IMR-90 (cell line): Measurements from ENCODE around the gene SPC25. TPM values are rescaled to one million over a fixed set of nuclear protein-coding genes. Genes with fewer than 3 reads are reported as not detected.

Experiments
- ATAC-seq: fragments of 200-7000 bp; cut with Tn5 transposase; 2 replicates; pipeline ENCODE4 v1.9.1; 2020; ENCODE audit warnings: low read depth, mild to moderate bottlenecking, moderate library complexity
- BruUV-seq: library from RNA; stranded (reverse); fragments of 400-500 nt; replicated peaks from 2 replicates; lab custom pipeline; 2021; lab: Mats Ljungman, UMichigan
- CTCF ChIA-PET: fragments of 300-600 bp; formaldehyde crosslinking; extraction: SDS; loops from one replicate; lab custom pipeline; 2021; ENCODE audit warnings: antibody characterized with exemption; lab: Yijun Ruan, JAX
- POLR2A ChIA-PET: fragments of 300-600 bp; sonication (Branson Sonifier 250); formaldehyde crosslinking; loops from one replicate; lab custom pipeline; 2022; ENCODE audit warnings: antibody characterized with exemption; ENCODE audit not compliant: unreplicated experiment; lab: Charles Lee
- DNase-seq: peaks from one replicate; pipeline ENCODE4 v3.0.0; 2013
- H2AFZ ChIP-seq: replicated peaks from 2 replicates; pipeline ENCODE3; 2013; ENCODE audit warnings: low read length, mild to moderate bottlenecking; ENCODE audit not compliant: poor library complexity
- H2AK5ac ChIP-seq: 2 replicates; pipeline ENCODE4 v1.6.1; 2013; ENCODE audit warnings: low read depth, low read length, inconsistent platforms
- H2AK9ac ChIP-seq: replicated peaks from 2 replicates; pipeline ENCODE3; 2013; ENCODE audit warnings: mild to moderate bottlenecking, low read depth, low read length, moderate library complexity; ENCODE audit not compliant: poor library complexity
- H2BK120ac ChIP-seq: 2 replicates; pipeline ENCODE4 v1.6.1; 2013; ENCODE audit warnings: low read depth, low read length, inconsistent platforms
- H2BK15ac ChIP-seq: 3 replicates; pipeline ENCODE4 v1.6.1; 2013; ENCODE audit warnings: low read depth, low read length, inconsistent platforms
- H2BK20ac ChIP-seq: 2 replicates; pipeline ENCODE4 v1.6.1; 2013; ENCODE audit warnings: low read depth, mild to moderate bottlenecking, inconsistent platforms, low read length, moderate library complexity
- H2BK5ac ChIP-seq: 2 replicates; pipeline ENCODE4 v1.6.1; 2013; ENCODE audit warnings: mild to moderate bottlenecking, low read depth, low read length, inconsistent platforms; ENCODE audit not compliant: poor library complexity, severe bottlenecking
- H3K14ac ChIP-seq: replicated peaks from 2 replicates; pipeline ENCODE4 v1.6.1; 2013; ENCODE audit warnings: low read depth, low read length, inconsistent platforms
- H3K18ac ChIP-seq: 2 replicates; pipeline ENCODE4 v1.6.1; 2013; ENCODE audit warnings: low read depth, low read length, control low read depth
- H3K23ac ChIP-seq: 2 replicates; pipeline ENCODE4 v1.6.1; 2013; ENCODE audit warnings: low read depth, low read length, inconsistent platforms
- H3K27ac ChIP-seq: 2 replicates; pipeline ENCODE4 v1.5.1; 2013; ENCODE audit warnings: mild to moderate bottlenecking, control low read depth, low read length; ENCODE audit not compliant: insufficient read depth
- H3K27me3 ChIP-seq: 2 replicates; pipeline ENCODE4 v1.6.1; 2013; ENCODE audit warnings: low read length; ENCODE audit not compliant: control insufficient read depth, insufficient read depth
- H3K36me3 ChIP-seq: 2 replicates; pipeline ENCODE4 v1.6.1; 2013; ENCODE audit warnings: low read length, mixed read lengths; ENCODE audit not compliant: control insufficient read depth, insufficient read depth
- H3K4ac ChIP-seq: 2 replicates; pipeline ENCODE4 v1.6.1; 2013; ENCODE audit warnings: low read depth, low read length, inconsistent platforms
- H3K4me1 ChIP-seq: 2 replicates; pipeline ENCODE4 v1.6.1; 2013; ENCODE audit warnings: low read length, mixed read lengths; ENCODE audit not compliant: control insufficient read depth, insufficient read depth
- H3K4me2 ChIP-seq: 2 replicates; pipeline ENCODE4 v1.6.1; 2013; ENCODE audit warnings: low read depth, mild to moderate bottlenecking, control low read depth, low read length, moderate library complexity
- H3K4me3 ChIP-seq: 2 replicates; pipeline ENCODE4 v1.5.1; 2013; ENCODE audit warnings: low read depth, mild to moderate bottlenecking, control low read depth, low read length, moderate library complexity; ENCODE audit not compliant: insufficient read depth
- H3K56ac ChIP-seq: 2 replicates; pipeline ENCODE4 v1.6.1; 2013; ENCODE audit warnings: low read length, inconsistent platforms; ENCODE audit not compliant: insufficient read depth; ENCODE audit errors: extremely low read depth
- H3K79me1 ChIP-seq, 2 experiments: 2 replicates each; pipeline ENCODE4 v1.6.1; 2013; ENCODE audit warnings: low read length in 2 of 2, inconsistent platforms in 1 of 2, low read depth in 1 of 2
- H3K9ac ChIP-seq: 2 replicates; pipeline ENCODE4 v1.6.1; 2013; ENCODE audit warnings: low read depth, low read length, control low read depth
- H3K9me1 ChIP-seq: 2 replicates; pipeline ENCODE4 v1.6.1; 2013; ENCODE audit warnings: low read length, inconsistent platforms; ENCODE audit not compliant: insufficient read depth
- H3K9me3 ChIP-seq: 2 replicates; pipeline ENCODE4 v1.6.1; 2013; ENCODE audit warnings: low read length; ENCODE audit not compliant: control insufficient read depth, insufficient read depth
- H4K20me1 ChIP-seq: 2 replicates; pipeline ENCODE4 v1.6.1; 2013; ENCODE audit warnings: low read length, inconsistent platforms; ENCODE audit not compliant: insufficient read depth
- H4K5ac ChIP-seq: 2 replicates; pipeline ENCODE4 v1.6.1; 2013; ENCODE audit warnings: mild to moderate bottlenecking, low read depth, low read length, control low read depth
- H4K8ac ChIP-seq, 2 experiments: 2 replicates each; pipeline ENCODE4 v1.6.1; 2013; ENCODE audit warnings: low read depth in 2 of 2, low read length in 2 of 2, control low read depth in 1 of 2, inconsistent platforms in 1 of 2
- H4K91ac ChIP-seq: 2 replicates; pipeline ENCODE4 v1.6.1; 2013; ENCODE audit warnings: low read depth, low read length, inconsistent platforms; ENCODE audit not compliant: insufficient read depth
- BHLHE40 ChIP-seq: fragments of 150-350 bp; IDR thresholded peaks from 2 replicates; pipeline ENCODE4 v1.6.1; 2016; ENCODE audit warnings: mild to moderate bottlenecking, low read depth, low read length
- CEBPB ChIP-seq: IDR thresholded peaks from 2 replicates; pipeline ENCODE4 v1.6.1; 2012; ENCODE audit warnings: low read depth, low read length, improper control_type of control experiment
- CHD1 ChIP-seq: IDR thresholded peaks from 2 replicates; pipeline ENCODE4 v1.6.1; 2012; ENCODE audit warnings: low read depth, low read length, improper control_type of control experiment
- ELK1 ChIP-seq: fragments of 150-350 bp; IDR thresholded peaks from 2 replicates; pipeline ENCODE4 v1.6.1; 2016; ENCODE audit warnings: low read depth, mild to moderate bottlenecking, low read length, moderate library complexity, borderline replicate concordance
- FOS ChIP-seq: fragments of 150-350 bp; IDR thresholded peaks from 2 replicates; pipeline ENCODE4 v1.6.1; 2016; ENCODE audit warnings: low read depth, low read length
- MAFK ChIP-seq: IDR thresholded peaks from 2 replicates; pipeline ENCODE4 v1.6.1; 2012; ENCODE audit warnings: low read depth, low read length, improper control_type of control experiment
- MAZ ChIP-seq: IDR thresholded peaks from 2 replicates; pipeline ENCODE4 v1.6.1; 2012; ENCODE audit warnings: low read depth, mild to moderate bottlenecking, low read length, improper control_type of control experiment, moderate library complexity, borderline replicate concordance
- MXI1 ChIP-seq: IDR thresholded peaks from 2 replicates; pipeline ENCODE4 v1.6.1; 2012; ENCODE audit warnings: low read depth, mild to moderate bottlenecking, low read length, moderate library complexity, borderline replicate concordance
- NFE2L2 ChIP-seq: fragments of 150-350 bp; IDR thresholded peaks from 2 replicates; pipeline ENCODE4 v1.6.1; 2016; ENCODE audit warnings: low read depth, mild to moderate bottlenecking, low read length
- POLR2A ChIP-seq: IDR thresholded peaks from 2 replicates; pipeline ENCODE4 v1.6.1; 2012; ENCODE audit warnings: mild to moderate bottlenecking, low read depth, low read length
- RAD21 ChIP-seq: IDR thresholded peaks from 2 replicates; pipeline ENCODE4 v1.6.1; 2012; ENCODE audit warnings: low read length, improper control_type of control experiment
- RCOR1 ChIP-seq: IDR thresholded peaks from 2 replicates; pipeline ENCODE4 v1.6.1; 2012; ENCODE audit warnings: mild to moderate bottlenecking, low read length, improper control_type of control experiment; ENCODE audit not compliant: insufficient replicate concordance
- RFX5 ChIP-seq: IDR thresholded peaks from 2 replicates; pipeline ENCODE4 v1.8.0; 2012; ENCODE audit warnings: low read depth, mild to moderate bottlenecking, low read length, moderate library complexity
- SMC3 ChIP-seq: fragments of 150-350 bp; IDR thresholded peaks from 2 replicates; pipeline ENCODE4 v1.6.1; 2016; ENCODE audit warnings: low read depth, mild to moderate bottlenecking, antibody characterized with exemption, low read length, moderate library complexity
- USF2 ChIP-seq: fragments of 150-350 bp; IDR thresholded peaks from 2 replicates; pipeline ENCODE4 v1.6.1; 2017; ENCODE audit warnings: mild to moderate bottlenecking, antibody characterized with exemption, low read length, low read depth
- WGBS, 2 experiments: methylation state at CpG; one replicate each; pipeline versions ENCODE4 v1.1.5 to v1.1.7; 2013; ENCODE audit warnings: missing lambda C conversion rate in 2 of 2; ENCODE audit not compliant: insufficient read length in 1 of 2; ENCODE audit errors: extremely low coverage in 2 of 2; 5-methylcytosine and 5-hydroxymethylcytosine counted together
- dilution Hi-C: fragments of 300-500 bp; cut with HindIII; formaldehyde crosslinking; loops from one replicate; pipeline ENCODE4 v1.14.3; 2018; ENCODE audit warnings: low sequenced_read_pairs; ENCODE audit not compliant: unreplicated experiment
- in situ Hi-C: fragments of 300-500 bp; cut with MboI; formaldehyde crosslinking; loops from 3 replicates; pipeline ENCODE4 v1.14.3; 2019; ENCODE audit warnings: low sequenced_read_pairs, inconsistent platforms, mixed read lengths
- intact Hi-C: fragments of 100-400 bp; cut with micrococcal nuclease; formaldehyde crosslinking; loops from 2 replicates; pipeline ENCODE4 v1.10.0; 2022
- polyA plus RNA-seq, 3 experiments: library from polyadenylated mRNA; depleted of rRNA; stranded (reverse); fragments of >200 nt; gene quantifications; 2 replicates each; pipeline ENCODE4 v1.2.3, GENCODE V29; 2012; ENCODE audit warnings: low replicate concordance in 1 of 3
- total RNA-seq: library from RNA; depleted of rRNA; stranded (reverse); fragments of >200 nt; gene quantifications from 2 replicates; pipeline ENCODE4 v1.2.3, GENCODE V29; 2012
- TF ChIP-seq, protein P1 (sequence below): conservative IDR thresholded peaks from 2 replicates; pipeline ENCODE4 v1.5.1; 2012; ENCODE audit warnings: mild to moderate bottlenecking, low read depth, low read length, improper control_type of control experiment

The SPC25 gene
- total and polyA plus RNA-seq, 2 of the 4 experiments (the other 2 are of a cell fraction), result 2.0 to 7.1 TPM

DNA sequence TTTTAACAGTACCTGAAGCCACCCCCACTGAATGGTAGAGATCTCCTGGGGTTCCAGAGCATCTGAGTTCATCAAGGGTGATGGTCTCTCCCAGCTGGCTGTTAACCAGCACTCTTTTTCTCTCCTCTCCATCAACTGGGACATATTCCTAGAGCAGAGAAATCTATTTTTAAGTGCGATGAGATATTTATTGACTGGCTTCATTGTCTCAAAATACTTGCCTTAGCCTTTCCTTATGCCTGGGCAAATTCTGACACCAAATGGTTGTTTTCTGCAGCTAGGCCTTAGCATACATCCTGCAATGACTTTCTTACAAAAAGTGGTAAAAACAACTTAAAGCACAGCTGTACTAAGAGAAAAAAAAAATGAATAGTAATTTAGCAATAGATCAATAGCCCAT is 68.2 kb downstream of the SPC25 start:
- BruUV-seq, result no TSS peak

More for the DNA sequence above, 68.2 kb downstream of the SPC25 start:
- DNase-seq (no peak), ATAC-seq (no peak)
- TF ChIP-seq NFE2L2 (no peak), MXI1 (no peak), RCOR1 (no peak), FOS (no peak), POLR2A (no peak), MAZ (no peak), CHD1 (no peak), SMC3 (no peak), RFX5 (no peak), CEBPB (no peak), USF2 (no peak), BHLHE40 (no peak), RAD21 (no peak), ELK1 (no peak), MAFK (no peak)
- TF ChIP-seq, protein P1, sequence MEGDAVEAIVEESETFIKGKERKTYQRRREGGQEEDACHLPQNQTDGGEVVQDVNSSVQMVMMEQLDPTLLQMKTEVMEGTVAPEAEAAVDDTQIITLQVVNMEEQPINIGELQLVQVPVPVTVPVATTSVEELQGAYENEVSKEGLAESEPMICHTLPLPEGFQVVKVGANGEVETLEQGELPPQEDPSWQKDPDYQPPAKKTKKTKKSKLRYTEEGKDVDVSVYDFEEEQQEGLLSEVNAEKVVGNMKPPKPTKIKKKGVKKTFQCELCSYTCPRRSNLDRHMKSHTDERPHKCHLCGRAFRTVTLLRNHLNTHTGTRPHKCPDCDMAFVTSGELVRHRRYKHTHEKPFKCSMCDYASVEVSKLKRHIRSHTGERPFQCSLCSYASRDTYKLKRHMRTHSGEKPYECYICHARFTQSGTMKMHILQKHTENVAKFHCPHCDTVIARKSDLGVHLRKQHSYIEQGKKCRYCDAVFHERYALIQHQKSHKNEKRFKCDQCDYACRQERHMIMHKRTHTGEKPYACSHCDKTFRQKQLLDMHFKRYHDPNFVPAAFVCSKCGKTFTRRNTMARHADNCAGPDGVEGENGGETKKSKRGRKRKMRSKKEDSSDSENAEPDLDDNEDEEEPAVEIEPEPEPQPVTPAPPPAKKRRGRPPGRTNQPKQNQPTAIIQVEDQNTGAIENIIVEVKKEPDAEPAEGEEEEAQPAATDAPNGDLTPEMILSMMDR, result no peak
- Histone ChIP-seq H2AFZ (no peak overlapping the region), H3K79me1 (no peaks in the 10 kb centered on the region), H3K27me3 (no peaks in the 10 kb centered on the region), H2BK20ac (no peak overlapping the region), H3K4ac (no peak overlapping the region), H3K23ac (no peak overlapping the region), H3K9me1 (no peaks in the 10 kb centered on the region), H3K36me3 (no peaks in the 10 kb centered on the region), H2AK9ac (no peak overlapping the region), H3K14ac (no peak overlapping the region), H3K56ac (no peak overlapping the region), H3K9me3 (no peaks in the 10 kb centered on the region), H4K8ac (no peak overlapping the region), H2AK5ac (no peak overlapping the region), H3K18ac (no peak overlapping the region), H2BK5ac (no peak overlapping the region), H4K5ac (no peak overlapping the region), H4K20me1 (no peaks in the 10 kb centered on the region), H4K91ac (no peak overlapping the region), H2BK15ac (no peak overlapping the region), H3K4me3 (no peak overlapping the region), H3K4me1 (no peaks in the 10 kb centered on the region), H3K27ac (no peak overlapping the region), H2BK120ac (no peak overlapping the region), H3K9ac (no peak overlapping the region), H3K4me2 (no peak overlapping the region)
- intact Hi-C loops (no loop called here), dilution Hi-C loops (no loop called here), in situ Hi-C loops (no loop called here)
- POLR2A ChIA-PET, result no interaction called here
- WGBS, 2 experiments, result no CpG with 5 or more reads among the region's 1 CpG
- CTCF ChIA-PET, result no interaction called here
